HS-5 (cell line): Measurements from ENCODE around the gene RCOR1.

Source experiments
- DNase-seq: peaks from one replicate; pipeline ENCODE4 v3.0.0-alpha.2; 2012; ENCODE audit warnings: low read depth

RCOR1 gene

DNA sequence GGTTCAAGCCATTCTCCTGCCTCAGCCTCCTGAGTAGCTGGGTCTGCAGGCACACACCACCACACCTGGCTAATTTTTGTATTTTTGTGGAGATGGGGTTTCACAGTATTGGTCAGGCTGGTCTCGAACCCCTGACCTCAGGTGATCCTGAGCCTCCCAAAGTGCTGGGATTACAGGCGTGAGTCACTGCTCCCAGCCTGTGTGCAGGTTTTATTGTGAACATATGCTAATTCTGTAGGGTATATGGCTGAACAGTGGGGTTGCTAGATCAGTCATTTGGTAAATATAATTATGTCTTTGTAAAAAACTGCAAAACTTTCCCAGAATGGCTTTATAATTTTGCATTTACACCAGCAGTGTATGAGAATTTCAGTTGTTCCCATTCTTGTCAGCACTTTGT is 85.9 kb downstream of the RCOR1 start:
- no peak for DNase-seq

DNA sequence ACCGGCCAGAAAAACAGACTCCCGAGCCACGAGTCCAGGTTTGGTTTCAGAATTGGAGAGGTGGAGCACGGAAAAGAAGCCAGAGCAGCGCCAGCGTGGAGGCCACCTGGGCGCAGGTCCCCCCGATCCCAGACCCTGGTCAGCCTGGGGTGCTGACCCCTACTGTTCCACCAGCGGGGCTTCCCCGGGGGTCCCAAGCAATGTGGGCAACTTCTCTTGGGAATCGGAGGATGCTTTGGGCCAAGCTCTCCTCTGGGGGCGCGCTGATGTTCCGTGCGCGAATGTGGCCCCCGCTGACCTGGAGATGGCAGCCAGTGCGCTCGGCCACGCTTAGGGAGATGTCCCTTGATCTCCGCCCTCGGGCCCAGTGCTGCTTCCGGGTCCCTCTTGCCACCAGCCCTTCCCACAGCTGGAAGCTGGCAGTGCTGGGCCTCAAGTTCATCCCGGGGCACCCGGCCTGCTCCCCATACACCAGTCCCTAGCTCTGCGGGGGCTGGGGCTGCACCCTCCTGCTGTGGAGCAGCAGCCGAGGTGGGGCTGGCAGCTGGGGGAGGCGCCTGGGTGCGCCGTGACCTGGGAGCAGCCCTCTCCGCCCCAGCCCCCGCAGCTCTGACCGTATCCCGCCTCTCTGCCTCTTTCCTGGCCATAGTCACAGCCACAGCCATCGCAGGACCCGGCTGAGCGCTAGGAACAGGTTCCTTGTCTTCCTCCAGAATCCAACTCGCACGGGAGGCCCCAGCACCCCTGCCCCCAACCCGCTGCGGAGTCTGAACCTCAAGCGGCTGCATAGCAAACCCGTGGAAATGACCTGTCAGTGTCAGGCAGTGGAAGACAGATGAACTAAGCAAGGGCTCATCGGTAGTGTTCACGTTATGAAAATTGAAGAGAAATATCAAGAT is 91.2 kb downstream of the RCOR1 start:
- no peak for DNase-seq

DNA sequence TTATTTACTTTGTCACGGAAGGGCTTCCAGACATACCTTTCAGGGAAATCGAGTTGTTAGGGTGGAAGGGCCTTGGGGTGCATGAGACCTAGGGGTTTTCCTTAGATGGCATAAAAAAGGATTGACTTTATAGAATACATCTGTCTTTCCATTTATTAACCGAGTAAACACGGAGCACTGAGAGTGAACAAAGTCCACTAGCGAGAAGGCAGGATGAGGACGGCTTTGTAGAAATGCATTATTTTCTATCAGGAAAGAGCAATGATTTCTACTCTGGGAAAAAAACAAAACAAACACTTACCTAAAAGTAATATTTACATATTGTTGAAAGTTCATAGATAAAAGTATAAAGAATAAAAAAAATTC is 91.8 kb downstream of the RCOR1 start:
- no peak for DNase-seq

DNA sequence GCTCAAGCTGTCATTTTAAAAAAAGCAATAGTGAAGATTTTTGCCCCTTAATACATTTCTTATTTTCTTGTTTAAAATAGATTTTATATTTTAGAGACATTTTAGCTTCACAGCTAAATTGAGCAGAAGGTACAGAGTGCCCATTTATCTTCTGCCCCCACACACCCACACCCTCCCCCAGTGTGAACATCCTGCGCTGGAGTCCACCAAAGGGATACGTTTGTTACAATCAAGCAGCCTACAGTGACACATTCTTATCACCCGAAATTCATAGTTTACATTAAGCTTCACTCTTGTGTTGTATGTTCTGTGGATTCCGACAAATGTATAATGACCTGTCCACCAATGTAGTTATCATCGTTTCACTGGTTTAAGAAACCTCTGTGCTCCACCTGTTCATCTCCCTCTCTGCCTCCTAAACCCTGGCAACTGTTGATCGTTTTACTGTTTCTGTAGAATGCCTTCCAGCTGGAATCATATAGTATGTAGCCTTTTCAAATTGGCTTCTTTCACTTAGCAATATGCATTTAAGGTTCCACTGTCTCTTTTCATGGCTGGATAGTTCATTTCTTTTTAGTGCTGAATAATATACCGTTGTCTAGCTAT is 93.8 kb downstream of the RCOR1 start:
- no peak for DNase-seq

DNA sequence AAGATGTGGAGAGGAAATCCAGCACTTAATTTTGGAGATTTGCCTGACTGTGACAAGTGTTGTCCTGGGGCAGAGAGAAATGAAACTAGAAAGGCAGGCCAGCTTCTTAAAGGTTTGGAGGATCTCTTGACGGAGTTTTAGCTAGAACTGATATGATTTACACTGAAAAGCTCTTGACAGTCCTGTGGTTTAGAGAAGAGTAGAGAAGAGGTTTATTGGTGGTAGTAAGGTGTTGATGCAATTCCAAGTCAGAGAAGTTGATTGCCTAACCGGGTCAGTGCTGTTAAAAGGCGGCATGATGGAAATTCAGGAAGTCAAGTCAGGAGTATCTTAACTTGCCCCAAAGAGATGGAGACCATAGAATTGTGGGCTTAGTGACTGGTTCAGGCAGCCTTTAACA is 95.8 kb downstream of the RCOR1 start:
- DNase-seq: no peak

DNA sequence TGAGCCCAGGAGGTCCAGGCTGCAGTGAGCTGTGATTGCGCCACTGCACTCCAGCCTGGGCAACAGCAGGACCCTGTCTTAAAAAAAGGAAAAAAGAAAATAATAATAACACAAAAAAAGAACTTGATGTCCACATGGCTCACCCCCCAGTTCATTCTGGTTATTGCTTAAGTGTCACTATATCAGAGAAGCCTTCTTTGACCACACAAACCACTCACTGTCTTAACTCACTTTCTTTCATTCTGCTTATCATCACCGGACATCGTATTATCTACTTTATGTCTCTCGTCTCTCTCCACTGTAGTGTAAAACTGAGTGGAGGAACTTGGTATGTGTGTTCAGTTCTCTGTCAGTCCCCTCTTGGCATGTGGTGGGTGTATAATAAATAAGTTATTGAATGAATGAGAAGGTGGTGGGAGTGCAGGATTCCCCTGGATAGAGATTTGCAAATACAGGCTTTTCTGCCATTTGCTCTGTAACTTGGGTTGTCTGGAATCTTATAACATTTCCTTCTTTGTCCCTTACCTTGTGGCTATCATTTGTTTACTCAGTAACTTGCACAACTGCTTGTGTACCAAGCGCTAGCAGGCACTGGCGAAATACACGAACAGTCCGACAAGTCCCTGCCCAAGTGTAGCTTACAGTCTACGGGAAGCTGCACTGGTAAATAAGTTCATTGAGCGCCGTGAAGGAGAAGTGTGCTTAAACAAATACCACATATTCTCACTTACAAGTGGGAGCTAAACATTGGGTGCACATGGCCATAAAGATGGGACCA is 98.2 kb downstream of the RCOR1 start:
- no peak for DNase-seq

DNA sequence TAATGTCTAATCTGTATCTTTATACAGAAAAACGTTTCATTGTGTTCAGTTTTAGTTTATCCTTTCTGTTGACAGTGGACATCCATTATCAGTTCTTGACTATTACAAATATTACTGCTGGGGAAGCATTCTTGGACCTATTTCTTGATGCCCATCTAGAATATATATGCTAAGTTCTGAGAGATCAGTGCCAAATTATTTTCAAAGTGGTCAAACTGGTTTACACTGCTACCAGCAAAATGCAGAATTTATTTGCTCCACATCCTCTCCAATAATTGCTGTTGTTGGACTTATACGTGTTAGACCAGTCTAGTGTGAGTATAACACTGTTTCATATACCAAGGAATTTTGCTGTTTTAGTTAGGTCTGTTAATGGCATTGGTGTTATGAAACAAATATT is 99.3 kb downstream of the RCOR1 start:
- no peak for DNase-seq

DNA sequence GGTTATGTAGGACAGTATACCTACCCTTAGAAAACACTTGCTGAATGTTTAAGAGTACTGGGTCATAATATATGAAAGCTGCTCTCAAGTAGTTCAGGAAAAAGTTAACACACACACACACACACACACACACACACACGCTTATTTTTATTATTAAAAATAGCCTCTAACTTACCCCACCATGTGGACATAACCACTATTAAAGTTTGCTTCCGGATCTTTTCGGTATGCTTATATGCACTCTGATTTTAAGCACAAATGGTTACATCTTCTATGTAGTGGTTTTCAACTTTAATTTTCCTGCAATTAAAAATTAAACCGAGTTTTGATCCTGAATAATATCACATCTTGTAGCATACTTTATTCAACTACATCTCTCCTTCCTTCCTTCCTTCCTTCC is 99.9 kb downstream of the RCOR1 start:
- no peak for DNase-seq

DNA sequence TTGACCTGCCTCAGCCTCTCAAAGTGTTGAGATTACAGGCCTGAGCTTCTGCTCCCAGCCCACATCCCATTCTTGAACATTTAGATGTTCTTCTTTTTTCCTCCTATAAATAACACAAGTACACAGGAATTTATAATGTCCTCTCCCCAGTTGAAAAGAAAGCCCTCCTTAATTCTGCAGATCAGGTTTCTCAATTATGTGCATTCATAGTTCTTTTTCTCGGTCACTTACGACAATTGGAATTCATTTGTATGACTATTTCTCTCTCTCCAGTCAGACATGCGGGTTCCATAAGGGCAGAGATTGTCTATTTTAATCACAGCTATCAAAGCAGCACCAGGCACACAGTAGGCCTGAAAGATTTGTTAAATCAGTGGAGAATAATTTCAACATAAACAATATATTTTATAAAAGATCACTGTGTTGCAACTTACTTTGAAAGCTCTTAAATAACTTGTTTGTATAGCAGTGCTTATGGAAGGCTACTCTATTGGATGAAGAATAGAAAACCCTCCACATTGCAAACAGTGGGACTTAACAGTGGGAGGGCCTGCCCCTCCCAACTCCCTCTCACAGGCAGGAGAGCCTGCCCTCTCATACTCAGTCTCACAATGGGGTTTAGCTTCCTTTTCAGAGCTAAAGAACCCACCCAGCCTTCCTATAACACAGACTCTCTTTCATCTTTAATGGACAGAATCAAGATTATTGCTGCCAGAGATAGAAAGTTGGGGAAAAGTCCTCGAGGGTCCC is 100.7 kb downstream of the RCOR1 start:
- no peak for DNase-seq

DNA sequence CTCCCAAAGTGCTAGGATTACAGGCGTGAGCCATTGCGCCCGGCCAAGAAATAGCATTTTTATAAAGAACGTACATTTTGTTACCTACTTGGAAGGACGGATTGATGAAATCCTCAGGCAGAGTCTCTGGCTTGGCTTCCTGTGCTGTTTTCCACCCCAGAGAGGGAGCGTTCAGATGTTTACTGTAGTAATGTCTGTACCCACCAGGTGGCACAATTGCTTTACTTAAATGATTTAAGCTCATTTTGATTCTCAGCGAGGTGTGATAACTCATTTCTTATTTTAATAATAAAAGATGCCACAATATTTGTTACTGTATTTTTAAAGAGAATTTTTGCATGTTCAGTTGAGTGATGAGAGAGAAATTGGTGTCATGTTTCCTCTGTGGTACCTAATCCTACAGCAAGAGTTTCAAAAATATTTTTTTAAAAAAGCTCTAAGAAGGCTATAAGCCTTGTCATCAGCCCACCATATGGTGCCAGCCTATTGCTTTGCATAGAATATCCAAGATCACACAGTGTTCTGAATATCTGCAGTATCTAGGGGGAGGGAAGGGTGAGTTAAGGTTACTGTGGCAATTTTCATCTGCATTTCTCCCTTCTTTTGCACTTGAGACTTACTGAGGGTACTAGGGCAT is 102.2 kb downstream of the RCOR1 start:
- DNase-seq: peak; percentile 41

DNA sequence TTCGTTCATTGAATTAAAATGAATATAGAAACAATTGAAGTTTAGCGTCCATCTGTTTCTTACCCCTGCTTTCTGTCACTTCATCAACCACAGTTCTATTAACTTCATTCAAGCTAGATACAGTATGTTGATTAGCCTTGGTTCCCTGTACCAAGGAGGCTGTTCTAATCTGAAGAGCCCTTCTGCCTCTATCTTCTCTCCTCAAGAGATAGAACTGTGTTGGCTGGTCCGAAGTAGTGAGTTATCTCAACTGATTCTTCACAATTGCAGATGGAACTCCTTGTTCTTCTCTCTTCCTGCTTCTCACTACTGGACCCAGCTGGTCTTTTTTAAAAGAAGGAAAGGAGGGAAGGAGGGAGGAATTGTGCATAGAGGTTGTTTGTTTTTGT is 102.7 kb downstream of the RCOR1 start:
- no peak for DNase-seq

DNA sequence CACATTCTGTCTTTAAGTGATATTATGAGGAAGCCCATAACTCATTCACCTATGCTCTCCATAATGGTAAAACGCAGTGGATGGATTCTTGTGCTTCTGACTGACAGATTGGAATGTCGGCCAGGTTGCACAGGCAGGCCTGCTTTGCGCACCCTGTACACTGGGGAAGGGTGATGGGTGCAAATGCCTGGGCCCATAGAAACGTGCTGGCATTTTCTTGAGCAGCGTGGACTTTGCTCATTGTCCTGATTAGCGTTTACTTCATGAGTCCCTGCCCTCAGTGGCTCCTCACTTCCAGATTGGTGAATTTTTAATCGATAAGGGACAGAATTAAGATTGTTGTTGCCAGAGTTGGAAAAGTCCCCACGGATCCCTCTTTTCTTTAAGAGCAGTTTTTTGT is 103.9 kb downstream of the RCOR1 start:
- DNase-seq: no peak

DNA sequence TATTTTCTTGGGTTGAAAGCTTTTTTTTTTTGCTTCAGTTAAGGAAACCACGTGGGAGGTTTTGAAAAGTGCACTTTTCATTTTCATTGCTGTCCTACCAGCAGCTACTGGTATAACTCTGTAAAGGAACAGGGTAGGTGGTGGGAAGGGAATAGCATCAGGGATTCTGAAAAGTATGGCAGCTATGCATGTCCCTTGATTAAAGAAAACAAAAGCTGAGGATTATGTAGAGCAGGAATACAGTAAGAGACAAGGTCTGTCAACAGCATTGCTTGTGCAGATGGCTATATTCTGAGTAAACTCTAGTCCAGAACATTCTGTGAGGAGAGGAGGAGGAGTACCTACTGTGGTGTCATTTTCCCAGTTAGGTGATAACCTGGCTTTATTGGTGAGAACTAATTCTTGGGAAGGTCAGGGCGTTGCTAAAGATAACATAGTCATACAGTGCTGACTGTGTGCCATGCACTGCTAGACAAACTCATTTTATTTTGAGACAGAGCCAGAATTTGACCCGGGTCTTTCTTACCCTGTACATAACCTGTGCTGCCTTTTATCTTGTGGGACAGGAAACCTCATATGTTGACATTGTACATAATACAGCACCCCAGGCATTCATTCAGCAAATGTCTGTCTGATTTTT is 104.5 kb downstream of the RCOR1 start:
- DNase-seq: no peak

DNA sequence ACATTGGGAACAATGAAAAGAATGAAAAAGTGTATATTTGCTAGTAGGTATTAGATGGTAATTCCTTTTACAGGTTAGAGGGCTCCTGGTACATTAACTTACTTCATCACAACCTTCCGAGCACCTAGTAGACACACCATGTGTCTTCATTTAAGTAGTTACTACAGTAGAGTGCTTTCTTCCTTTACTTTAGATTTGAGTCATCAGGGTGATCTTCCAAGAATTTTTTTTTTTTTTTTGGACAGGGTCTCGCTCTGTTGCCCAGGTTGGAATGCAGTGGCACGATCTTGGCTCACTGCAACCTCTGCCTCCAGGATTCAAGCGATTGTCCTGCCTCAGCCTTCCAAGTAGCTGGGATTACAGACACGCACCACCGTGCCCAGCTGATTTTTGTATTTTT is 105.1 kb downstream of the RCOR1 start:
- no peak for DNase-seq

DNA sequence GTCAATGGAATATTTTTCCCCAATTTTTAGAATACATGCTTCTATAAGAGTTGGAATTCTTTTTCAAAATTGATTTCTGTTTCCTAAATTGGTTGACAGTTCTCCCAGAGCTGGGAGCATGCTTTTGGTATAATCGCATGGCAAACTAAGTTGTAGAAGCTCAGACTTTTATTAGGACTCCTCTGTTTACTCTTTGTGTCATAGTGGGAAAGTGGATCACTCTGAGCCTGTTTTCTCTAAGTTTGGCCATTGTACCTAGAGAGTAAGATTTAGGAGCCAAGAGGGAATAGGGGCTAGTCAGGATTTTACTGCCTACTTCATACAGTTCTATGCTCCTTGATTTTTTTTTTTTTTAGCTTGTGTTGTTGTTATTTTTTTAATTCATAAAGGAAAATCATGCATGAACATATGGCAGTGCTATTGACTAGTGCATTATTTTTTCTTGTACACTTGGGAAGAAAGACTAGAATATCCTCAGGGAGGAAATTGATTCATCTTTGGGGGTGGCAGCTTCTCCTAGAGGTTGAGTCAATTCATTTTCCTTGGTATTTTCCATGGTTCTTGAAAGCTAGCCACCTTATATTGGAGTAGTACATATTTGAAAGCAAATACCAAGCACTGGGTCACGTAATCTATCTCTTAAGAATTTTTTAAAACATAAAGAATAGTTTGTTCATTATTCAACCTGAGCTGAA is 107.1 kb downstream of the RCOR1 start:
- DNase-seq: no peak

DNA sequence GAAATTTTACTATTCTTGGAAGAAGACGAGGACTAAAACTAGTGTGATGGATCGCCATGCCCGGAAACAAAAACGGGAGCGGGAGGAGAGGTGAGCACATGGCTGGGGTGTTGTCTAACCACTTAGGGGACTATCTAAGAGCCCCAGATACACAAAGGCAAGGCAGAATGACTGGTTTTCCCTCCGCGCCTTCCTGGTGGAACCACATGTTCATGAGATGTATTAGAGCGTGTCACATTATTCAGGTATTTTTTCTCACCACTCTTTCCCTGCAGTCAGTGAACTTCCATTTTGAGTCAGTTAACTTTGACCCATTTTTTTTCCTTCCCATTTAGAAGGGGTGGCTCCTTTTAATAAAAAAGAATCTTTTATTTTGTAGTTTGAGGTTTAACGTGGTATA is 116.0 kb downstream of the RCOR1 start:
- DNase-seq: no peak

DNA sequence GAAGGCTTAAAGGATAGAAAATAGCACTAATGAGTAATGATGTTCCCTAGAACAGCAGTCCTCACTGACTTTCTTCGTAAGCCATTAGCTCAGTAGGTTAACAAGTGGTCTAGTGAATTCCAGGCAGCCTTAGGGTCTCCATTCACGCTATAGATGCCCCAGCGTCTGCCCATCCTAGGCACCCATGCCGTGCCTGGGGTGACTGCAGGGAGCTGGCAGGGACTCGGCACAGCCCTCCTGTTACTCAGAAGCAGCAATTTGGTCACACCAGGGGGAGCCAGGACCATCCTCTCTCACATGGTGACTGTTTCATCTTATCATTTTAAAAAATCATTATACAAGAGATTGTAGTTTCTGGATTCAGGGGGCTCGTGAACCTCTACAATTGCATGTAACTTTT is 118.8 kb downstream of the RCOR1 start:
- no peak for DNase-seq

DNA sequence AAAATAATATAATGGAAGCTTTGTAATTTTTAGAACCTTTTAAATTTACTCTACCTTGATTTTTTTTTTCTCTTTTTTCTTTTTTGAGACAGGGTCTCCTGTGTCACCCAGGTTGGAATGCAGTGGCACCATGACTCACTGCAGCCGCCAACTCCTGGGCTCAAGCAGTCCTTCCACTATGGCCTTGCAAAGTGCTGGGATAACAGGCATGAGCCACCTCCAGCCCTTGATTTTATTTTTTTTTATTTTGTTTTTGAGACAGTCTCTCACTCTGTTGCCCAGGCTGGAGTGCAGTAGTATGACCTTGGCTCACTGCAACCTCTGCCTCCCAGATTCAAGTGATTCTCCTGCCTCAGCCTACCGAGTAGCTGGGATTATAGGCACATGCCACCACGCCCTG is 119.5 kb downstream of the RCOR1 start:
- no peak for DNase-seq

DNA sequence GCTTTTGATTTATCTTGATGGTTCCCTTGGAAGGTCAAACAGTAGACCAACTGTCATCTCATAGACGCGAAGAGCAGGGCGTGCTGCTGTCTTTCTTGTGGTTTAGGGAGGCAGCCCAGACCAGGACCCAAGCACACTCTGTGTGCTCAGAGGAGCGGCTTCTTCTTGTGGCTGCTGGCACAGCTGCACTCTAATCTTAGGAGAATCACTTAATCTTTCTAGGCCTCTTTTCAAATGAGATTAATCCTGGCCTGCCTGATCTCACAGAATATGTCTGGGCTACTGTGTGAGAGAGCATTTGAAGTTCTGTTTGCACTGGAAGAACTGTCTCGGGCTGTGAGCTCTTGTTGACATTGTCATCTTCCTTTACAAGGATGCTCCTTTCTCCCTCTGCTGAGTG is 124.8 kb downstream of the RCOR1 start:
- DNase-seq: no peak

DNA sequence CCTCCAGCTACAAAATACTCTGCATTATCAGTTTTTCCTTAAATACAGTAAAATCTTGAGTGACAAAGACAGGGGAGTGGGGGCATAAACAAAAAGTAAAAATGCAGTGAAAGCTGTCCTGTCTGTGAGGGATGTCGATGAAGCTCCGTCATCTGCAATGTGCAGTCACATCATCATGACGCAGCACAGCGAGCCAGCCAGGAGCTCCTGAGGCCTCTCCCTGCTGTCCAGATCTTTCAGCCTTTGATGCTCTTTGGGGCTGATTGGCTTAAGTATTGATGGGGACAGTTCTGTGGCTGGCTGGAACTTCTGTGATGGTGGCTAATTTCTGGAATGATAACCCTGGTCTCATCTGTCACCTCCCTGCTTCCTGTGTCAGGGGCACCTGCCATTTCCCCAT is 130.2 kb downstream of the RCOR1 start:
- DNase-seq: no peak

DNA sequence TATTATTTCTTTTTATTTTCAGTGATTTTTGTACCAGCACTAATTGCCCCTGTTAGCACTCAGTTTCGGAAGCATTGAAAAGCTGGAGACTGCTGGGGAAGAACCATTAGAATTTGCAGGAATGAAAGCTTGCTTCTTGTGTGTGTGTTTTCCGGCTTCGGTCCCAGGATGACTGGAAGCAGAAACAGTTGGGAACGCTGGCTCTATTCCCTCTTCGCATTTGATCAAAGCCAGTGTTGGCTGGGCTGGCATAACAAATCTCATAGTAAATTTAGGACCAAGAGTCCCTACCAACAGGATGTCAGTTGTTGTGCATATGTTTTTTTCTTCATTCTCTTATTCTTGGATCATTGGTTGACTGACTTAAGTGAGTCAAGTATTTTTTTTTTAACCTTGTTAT is 131.2 kb downstream of the RCOR1 start:
- no peak for DNase-seq
